GM21528 (cell line): ENCODE data around the gene POLE2.
"Not testable (repeated sequence)": the region's sequence is repeated elsewhere in the genome, so short reads cannot be mapped to it uniquely, and the experiment has no call there.

Experiments
- ATAC-seq: cut with Tn5 transposase; IDR thresholded peaks from one replicate; pipeline ENCODE4 v1.9.1; 2021; ENCODE audit warnings: mild to moderate bottlenecking, moderate library complexity; ENCODE audit not compliant: unreplicated experiment, low FRiP score

The POLE2 gene

DNA sequence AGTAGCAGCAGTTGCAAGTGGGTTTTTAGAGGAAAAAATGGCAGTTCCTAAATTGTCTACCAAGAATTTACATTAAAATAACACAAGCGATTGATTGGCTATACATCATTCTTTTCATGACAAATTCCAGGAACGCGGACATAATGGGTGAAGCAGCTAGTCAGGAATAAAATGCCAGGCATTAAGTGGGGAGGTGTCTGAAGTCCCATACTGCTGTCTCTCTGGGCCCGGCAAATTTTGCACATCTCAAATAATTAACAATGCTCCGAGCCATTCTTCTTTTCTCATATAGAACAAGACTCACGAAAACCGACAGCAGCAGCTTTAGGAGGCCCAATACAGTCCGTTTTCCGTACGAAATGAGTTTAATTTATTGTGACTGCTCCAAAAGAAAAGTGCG lies 68.3 kb downstream of the POLE2 start:
- ATAC-seq = no peak

DNA sequence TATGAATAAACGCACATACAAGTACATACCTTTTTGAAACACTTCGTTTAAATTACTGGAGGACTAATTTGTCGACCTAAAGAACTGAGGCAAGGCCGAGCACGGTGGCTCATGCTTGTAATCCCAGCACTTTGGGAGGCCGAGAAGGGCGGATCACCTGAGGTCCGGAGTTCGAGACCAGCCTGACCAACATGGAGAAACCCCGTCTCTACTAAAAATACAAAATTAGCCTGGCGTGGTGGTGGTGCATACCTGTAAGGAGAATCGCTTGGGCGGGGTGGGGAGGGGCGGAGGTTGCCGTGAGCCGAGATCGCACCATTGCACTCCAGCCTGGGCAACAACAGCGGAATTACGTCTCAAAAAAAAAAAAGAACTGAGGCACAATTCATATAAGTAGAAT lies 68.7 kb downstream of the POLE2 start:
- ATAC-seq = not testable (repeated sequence)

DNA sequence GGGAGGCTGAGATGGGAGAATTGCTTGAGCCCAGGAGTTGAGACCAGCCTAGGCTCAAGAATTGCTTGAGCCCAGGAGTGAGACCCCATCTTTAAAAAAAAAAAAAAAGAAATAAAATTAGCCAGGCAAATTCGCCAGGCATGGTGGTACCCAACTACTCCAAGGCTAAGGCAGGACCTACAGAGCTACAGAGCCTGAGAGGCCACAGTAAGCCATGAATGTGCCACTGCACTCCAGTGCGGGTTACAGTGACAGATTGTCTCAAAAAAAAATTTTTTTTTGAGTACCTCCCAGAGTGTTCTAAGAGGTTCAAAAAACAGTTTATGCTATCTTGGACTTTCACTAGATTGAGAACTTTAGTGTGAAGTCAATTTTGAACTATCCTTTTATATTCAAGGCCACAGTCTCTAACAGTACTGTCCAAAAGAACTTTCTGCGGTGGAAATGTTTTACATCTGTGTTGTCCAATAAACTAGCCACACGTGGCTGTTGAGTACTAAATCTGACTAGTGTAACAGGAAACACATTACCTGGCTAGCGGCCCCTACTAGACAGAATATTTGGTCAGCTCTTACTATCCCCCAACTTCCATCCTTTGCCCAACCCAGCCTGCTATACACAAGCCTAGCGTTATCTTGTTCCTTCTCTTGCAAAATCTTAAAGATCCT lies 70.0 kb downstream of the POLE2 start:
- no peak for ATAC-seq

DNA sequence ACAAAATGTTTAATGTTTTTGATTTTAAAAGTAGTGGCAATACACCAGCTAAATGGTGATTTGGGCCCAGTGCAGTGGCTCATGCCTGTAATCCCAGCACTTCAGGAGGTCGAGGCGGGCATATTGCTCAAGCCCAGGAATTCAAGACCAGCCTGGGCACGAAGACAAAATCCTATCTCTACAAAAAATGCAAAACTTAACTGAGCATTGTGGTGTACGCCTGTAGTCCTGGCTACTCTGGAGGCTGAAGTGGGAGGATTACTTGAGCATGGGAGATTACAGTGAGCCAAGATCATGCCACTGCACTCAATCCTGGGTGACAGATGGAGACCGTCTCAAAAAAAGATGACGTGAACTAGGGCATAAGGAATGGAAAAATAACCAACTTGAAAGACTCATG lies 72.2 kb downstream of the POLE2 start:
- no peak for ATAC-seq

DNA sequence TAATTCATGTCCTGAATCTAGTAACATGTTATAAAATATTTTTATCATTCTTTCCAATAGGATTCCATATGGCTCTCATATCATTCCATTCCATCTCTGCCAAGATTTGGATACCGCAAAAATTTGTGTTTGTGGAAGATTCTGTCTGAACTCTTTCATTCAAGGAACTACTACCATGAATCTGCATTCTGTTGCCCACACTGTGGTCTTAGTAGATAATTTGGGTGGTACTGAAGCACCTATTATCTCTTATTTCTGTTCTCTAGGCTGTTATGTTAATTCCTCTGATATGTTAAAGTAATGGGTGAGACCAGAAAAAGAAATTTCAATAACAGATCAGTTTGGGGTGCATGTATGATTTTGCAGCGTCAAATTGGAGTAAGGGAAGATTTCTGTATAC lies 73.8 kb downstream of the POLE2 start:
- no peak for ATAC-seq

DNA sequence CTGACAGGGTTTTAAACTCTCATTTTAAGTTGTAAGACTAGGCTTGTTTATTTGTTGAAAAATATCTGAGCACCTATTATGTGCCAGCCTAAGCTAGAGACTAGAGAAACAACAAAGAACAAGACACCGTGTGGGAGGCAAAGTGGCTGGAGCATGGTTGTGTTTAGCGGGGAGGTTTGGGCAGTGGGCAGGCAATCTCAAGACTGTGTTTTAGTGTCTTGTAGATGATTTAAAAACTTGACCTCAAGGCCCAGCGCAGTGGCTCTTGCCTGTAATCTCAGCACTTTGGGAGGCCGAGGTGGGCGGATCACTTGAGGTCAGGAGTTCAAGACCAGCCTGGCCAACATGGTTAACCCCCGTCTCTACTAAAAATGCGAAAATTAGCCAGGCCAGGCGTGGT lies 75.3 kb downstream of the POLE2 start:
- no peak for ATAC-seq

DNA sequence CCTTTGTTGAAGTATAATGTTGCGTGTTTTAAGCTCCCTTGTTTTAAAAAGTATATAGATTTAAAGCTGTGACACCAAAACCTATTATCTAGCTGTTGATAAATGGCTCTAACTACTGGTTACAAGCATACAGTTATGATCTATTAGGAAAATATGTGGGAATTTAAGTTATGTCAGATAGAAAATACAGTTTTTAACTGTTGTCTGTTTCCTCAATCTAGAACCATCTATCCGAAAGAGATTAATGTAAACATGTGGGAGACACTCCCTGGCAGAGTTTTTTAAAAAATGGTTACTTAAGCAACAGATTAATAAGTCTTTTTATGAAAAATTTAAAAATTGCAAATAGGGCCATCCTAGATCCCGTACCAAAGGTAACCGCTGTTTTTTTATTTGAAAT lies 75.8 kb downstream of the POLE2 start:
- ATAC-seq = no peak

DNA sequence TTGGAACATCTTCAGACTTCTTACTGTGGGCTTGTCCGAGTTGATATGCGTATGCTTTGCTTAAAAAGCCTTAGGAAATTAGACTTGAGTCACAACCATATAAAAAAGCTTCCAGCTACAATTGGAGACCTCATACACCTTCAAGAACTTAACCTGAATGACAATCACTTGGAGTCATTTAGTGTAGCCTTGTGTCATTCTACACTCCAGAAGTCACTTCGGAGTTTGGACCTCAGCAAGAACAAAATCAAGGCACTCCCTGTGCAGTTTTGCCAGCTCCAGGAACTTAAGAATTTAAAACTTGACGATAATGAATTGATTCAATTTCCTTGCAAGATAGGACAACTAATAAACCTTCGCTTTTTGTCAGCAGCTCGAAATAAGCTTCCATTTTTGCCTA lies 80.4 kb downstream of the POLE2 start:
- no peak for ATAC-seq

DNA sequence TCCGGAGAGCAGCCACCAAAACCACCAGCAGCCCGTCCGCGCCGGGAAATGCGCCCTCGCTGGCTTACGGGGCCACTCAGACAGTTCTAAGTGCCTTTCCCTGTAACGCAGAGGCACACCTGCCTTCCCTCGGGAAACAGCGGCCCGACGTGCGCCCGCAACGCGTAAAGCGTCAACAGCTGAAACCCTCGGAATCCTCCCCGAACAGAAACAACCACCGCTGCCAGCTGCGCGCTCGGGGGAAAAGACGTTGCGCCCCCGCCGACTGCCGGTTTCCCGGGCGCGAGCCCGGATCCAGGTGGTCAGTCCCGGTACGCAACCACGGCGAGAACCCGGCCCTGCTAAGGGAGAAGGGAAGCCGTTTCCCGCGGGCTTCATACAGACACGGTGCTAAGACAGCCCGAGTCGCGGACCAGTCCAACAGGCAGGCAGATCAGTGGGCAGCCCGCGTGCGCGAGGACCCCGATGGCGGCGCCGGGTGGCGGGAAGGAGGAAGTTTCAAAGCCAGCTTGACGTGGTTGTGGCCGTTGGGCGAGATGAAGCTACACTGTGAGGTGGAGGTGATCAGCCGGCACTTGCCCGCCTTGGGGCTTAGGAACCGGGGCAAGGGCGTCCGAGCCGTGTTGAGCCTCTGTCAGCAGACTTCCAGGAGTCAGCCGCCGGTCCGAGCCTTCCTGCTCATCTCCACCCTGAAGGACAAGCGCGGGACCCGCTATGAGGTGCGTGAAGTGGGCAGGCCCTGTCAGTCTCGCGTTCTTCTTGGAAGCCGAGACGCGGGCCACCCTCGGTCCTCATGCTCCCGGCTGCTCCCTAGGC lies 89.3 kb downstream of the POLE2 start, which contains the start of gene LRR1:
LRR1 (plus strand) TSS at position 456 of the 816 bp plus-strand sequence; CDS start at position 537, 81 bp downstream.
- ATAC-seq = peak; percentile 50

DNA sequence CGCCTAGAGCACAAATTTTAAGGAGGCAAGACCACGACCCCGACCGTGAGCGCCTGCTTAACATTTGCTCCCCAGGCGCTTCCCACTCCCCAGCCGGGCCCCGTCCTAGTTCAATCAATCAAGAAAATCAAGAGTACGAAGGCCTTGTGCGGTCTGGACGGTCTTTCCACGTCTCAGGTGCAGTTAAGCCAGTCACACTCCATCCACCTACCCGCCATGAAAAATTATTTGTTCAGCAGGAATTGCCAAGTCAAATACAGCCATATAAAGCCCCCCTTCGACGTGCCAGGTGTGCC lies 89.9 kb downstream of the POLE2 start:
- ATAC-seq = no peak

DNA sequence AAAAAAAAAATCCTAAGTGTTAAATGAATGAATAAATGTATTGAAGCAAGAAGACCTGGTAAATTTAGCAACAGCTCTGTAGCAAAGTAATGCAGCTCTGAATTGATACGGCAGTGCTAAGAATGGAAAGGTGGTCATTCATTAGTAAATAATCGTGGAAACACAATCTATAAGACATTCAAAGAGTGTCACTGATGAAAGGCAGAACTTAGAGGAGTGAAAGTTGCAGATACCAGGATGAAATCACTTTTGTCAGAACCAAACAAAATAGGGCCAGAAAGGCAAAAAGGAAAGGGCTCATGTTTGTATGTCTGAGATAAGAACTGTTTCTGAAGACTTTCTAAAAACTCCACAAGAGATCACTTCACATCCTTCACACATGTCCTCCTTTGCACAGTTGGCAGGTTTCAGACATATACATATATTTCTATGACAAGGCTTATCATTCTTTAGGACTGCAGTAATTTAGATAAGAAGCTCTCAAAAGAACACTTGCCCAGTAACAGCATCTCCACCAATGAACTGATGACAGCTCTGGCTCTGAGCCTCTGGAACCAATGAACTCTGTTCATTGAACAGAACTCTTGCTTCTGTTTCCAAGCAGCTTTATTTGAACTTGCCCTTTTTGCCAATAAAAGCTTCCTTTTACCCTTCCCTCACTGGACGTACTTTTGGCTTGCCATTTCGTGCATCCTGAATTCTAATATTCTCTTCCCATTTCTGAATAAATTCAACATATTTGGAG lies 93.5 kb downstream of the POLE2 start:
- peak; percentile 27 for ATAC-seq
